ENCODE data around the gene IMMP2L. TPM values are rescaled to one million over a fixed set of nuclear protein-coding genes. Genes with fewer than 3 reads are reported as not detected.

Gene IMMP2L
- total RNA-seq, 1 donor from 2014 or later: 59.6 TPM

GRCh38 chr7:110830778-110831177, 731.5 kb downstream of the IMMP2L start:
- no peak for TF ChIP-seq CTCF (IDR thresholded peaks at IDR 0.05; ENCODE audit: unreplicated experiment)
- Mint-ChIP-seq H3K27ac (no peak overlapping the region), H3K4me3 (no peak overlapping the region), H3K9me3 (peaks cover 6% of the 10 kb centered on the region), H3K36me3 (peaks cover 5% of the 10 kb centered on the region), H3K27me3 (ENCODE audit: low read depth) (no peaks in the 10 kb centered on the region), H3K4me1 (peaks cover 10% of the 10 kb centered on the region)
- DNase-seq (ENCODE audit: low spot score in 2 of 2, unreplicated experiment in 2 of 2): no peak

- Mint-ChIP-seq H3K4me3 (no peak overlapping the region), H3K27ac (no peak overlapping the region), H3K9me3 (peaks cover 5% of the 10 kb centered on the region), H3K36me3 (no peaks in the 10 kb centered on the region), H3K4me1 (peaks cover 3% of the 10 kb centered on the region), H3K27me3 (ENCODE audit: low read depth) (no peaks in the 10 kb centered on the region)
- TF ChIP-seq CTCF (IDR thresholded peaks at IDR 0.05; ENCODE audit: unreplicated experiment): no peak
- DNase-seq (ENCODE audit: low spot score in 2 of 2, unreplicated experiment in 2 of 2): no peak
Measured at GRCh38 chr7:110827936-110828335, 734.4 kb downstream of the IMMP2L start.

- Mint-ChIP-seq H3K9me3 (peaks cover 5% of the 10 kb centered on the region), H3K4me1 (peaks cover 3% of the 10 kb centered on the region)
Measured at GRCh38 chr7:110827287-110827855, 734.9 kb downstream of the IMMP2L start.

GRCh38 chr7:110813986-110814385, 748.3 kb downstream of the IMMP2L start:
- Mint-ChIP-seq H3K36me3 (no peaks in the 10 kb centered on the region), H3K4me3 (no peak overlapping the region), H3K9me3 (no peaks in the 10 kb centered on the region), H3K27me3 (ENCODE audit: low read depth) (no peaks in the 10 kb centered on the region), H3K4me1 (no peaks in the 10 kb centered on the region), H3K27ac (no peak overlapping the region)
- no peak for TF ChIP-seq CTCF (IDR thresholded peaks at IDR 0.05; ENCODE audit: unreplicated experiment)
- no peak for DNase-seq (ENCODE audit: low spot score in 2 of 2, unreplicated experiment in 2 of 2)

More at GRCh38 chr7:110827287-110827855, 734.9 kb downstream of the IMMP2L start:
- no peak overlapping the region for H3K27ac Mint-ChIP-seq
- H3K36me3 Mint-ChIP-seq: no peaks in the 10 kb centered on the region
- no peak overlapping the region for H3K4me3 Mint-ChIP-seq
- DNase-seq (ENCODE audit: low spot score in 2 of 2, unreplicated experiment in 2 of 2): no peak
- no peak for TF ChIP-seq CTCF (IDR thresholded peaks at IDR 0.05; ENCODE audit: unreplicated experiment)
- H3K27me3 Mint-ChIP-seq (ENCODE audit: low read depth): no peaks in the 10 kb centered on the region

GRCh38 chr7:110809832-110810231, 752.5 kb downstream of the IMMP2L start:
- Mint-ChIP-seq H3K36me3 (no peaks in the 10 kb centered on the region), H3K9me3 (no peaks in the 10 kb centered on the region), H3K27ac (no peak overlapping the region), H3K4me3 (no peak overlapping the region), H3K27me3 (ENCODE audit: low read depth) (no peaks in the 10 kb centered on the region), H3K4me1 (no peaks in the 10 kb centered on the region)
- DNase-seq (ENCODE audit: low spot score in 2 of 2, unreplicated experiment in 2 of 2): no peak
- TF ChIP-seq CTCF (IDR thresholded peaks at IDR 0.05; ENCODE audit: unreplicated experiment): no peak

GRCh38 chr7:110808361-110808760, 753.9 kb downstream of the IMMP2L start:
- no peak for TF ChIP-seq CTCF (IDR thresholded peaks at IDR 0.05; ENCODE audit: unreplicated experiment)
- H3K27ac Mint-ChIP-seq: no peak overlapping the region
- no peak overlapping the region for H3K4me3 Mint-ChIP-seq
- H3K4me1 Mint-ChIP-seq: no peaks in the 10 kb centered on the region
- no peaks in the 10 kb centered on the region for H3K36me3 Mint-ChIP-seq
- no peak for DNase-seq (ENCODE audit: low spot score in 2 of 2, unreplicated experiment in 2 of 2)
- no peaks in the 10 kb centered on the region for H3K9me3 Mint-ChIP-seq
- no peaks in the 10 kb centered on the region for H3K27me3 Mint-ChIP-seq (ENCODE audit: low read depth)

All from mesothelial cell of epicardium (in vitro differentiated cells).